Activated naive CD8-positive, alpha-beta T cell treated with anti-CD3 and anti-CD28 coated beads, Interleukin-2, amount 10 ng/mL, durations not matched to agents 7 days and 5 days (primary cell): ENCODE data around the gene TMEM273. TPM values are rescaled to one million over a fixed set of nuclear protein-coding genes. Genes with fewer than 3 reads are reported as not detected.
A peak's percentile ranks its signal among the peaks of the same experiment; 100 is the strongest.

Experiments used
- ATAC-seq: fragments of 150-1000 bp; cut with Tn5 transposase; one replicate; pipeline ENCODE4 v1.10.0; 2021; ENCODE audit warnings: low read depth, moderate library complexity
- POLR2A ChIA-PET: fragments of 350-600 bp; sonication (Branson Sonifier 250); formaldehyde crosslinking; loops from one replicate; lab custom pipeline; 2021; ENCODE audit warnings: antibody characterized with exemption; lab: Charles Lee
- DNase-seq: peaks from one replicate; pipeline ENCODE4 v3.0.0; 2021
- H3K27ac Mint-ChIP-seq: one replicate; pipeline ENCODE4 v1.8.0; 2022; ENCODE audit warnings: mild to moderate bottlenecking, mixed read lengths
- H3K27me3 Mint-ChIP-seq: one replicate; pipeline ENCODE4 v1.8.0; 2022; ENCODE audit warnings: mild to moderate bottlenecking, moderate library complexity, mixed read lengths
- H3K36me3 Mint-ChIP-seq: one replicate; pipeline ENCODE4 v1.8.0; 2021; ENCODE audit warnings: mild to moderate bottlenecking, mixed read lengths
- H3K4me1 Mint-ChIP-seq: one replicate; pipeline ENCODE4 v1.8.0; 2021; ENCODE audit warnings: mixed read lengths
- H3K4me3 Mint-ChIP-seq: one replicate; pipeline ENCODE4 v1.8.0; 2022; ENCODE audit warnings: mild to moderate bottlenecking, moderate library complexity, mixed read lengths
- H3K9me3 Mint-ChIP-seq: one replicate; pipeline ENCODE4 v1.8.0; 2021; ENCODE audit warnings: mixed read lengths
- total RNA-seq, 2 experiments: library from RNA; stranded (reverse); gene quantifications; one replicate each; pipeline ENCODE4 v1.2.3, GENCODE V29; 2021

TMEM273 gene
- total RNA-seq, 2 experiments from 2014 or later, result 11.2 to 12.3 TPM

DNA sequence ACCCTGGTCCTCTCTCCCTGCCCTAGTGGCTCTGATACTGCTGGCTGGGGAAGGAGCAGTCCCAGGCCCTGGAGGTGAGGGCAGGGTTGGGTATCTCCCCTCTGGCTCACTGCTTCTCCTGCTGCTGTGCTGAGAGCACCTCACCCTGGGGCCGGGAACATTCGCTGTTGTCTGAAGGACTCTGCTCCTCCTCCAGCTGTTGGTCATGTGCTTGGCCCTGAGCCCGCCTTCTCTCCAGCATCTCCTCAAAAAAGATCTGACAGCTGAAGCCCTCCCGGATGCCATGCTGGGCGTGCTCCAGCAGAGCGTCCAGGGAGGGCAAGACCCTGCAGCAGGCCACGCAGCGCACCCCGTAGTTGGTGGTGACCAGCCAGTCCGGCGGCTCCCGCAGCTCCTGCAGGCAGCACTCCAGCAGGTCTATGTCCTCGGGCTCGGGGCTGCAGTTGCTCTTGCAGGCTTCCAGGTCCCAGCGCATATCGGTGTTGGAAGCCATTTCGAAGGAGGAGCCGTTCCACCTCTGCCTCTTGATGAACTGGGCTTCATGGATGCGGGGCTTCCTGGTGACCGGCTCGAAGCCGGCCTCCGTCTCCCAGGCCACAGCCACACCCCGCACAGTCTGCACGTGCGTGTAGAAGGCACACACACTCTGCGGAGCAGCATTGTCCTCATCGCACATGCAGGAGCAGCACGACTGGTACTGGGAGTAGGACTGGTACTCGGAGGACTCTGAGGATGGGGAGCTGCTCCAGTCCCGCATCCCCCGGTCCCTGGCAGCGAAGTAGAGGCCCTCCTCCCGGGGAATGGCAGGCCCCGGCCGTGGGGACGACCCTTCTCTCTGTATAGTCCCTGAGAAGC lies 56.5 kb downstream of the TMEM273 start:
- Mint-ChIP-seq H3K9me3 (peaks cover under 1% of the 10 kb centered on the region), H3K4me3 (no peak overlapping the region), H3K4me1 (peaks cover 5% of the 10 kb centered on the region), H3K27me3 (peaks cover 34% of the 10 kb centered on the region), H3K27ac (no peak overlapping the region), H3K36me3 (no peaks in the 10 kb centered on the region)
- POLR2A ChIA-PET, result no interaction called here
- DNase-seq, result no peak
- ATAC-seq, result no peak

GRCh38 chr10:49129376-49129775 lies 58.8 kb downstream of the TMEM273 start:
- ATAC-seq, result no peak
- POLR2A ChIA-PET, result no interaction called here
- Mint-ChIP-seq H3K9me3 (no peaks in the 10 kb centered on the region), H3K27ac (no peak overlapping the region), H3K27me3 (peaks cover 24% of the 10 kb centered on the region), H3K4me1 (no peaks in the 10 kb centered on the region), H3K4me3 (no peak overlapping the region), H3K36me3 (no peaks in the 10 kb centered on the region)
- DNase-seq, result no peak

DNA sequence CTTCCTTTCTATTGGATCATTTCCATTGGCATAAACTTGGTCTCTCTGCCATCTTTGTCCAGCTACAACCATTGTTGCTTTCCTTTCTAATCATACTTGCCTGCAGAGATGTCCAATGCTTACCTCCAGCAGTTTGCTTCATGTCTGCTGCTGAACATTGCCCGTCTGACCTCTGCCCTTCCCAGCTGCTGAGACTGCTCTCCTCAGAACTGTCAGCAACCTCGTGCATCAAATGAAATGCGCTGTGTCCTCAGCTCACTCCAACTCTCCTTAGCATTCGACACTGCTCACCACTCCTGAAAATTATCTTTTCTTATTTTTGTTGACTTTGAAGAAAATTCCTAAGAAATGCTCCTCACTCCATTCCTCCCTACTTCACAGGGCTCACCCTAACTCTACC lies 59.3 kb downstream of the TMEM273 start:
- no peak overlapping the region for H3K4me3 Mint-ChIP-seq
- POLR2A ChIA-PET, result no interaction called here
- no peaks in the 10 kb centered on the region for H3K36me3 Mint-ChIP-seq
- no peak overlapping the region for H3K27ac Mint-ChIP-seq
- H3K9me3 Mint-ChIP-seq, result no peaks in the 10 kb centered on the region
- H3K27me3 Mint-ChIP-seq, result peaks cover 21% of the 10 kb centered on the region
- ATAC-seq, result no peak
- no peaks in the 10 kb centered on the region for H3K4me1 Mint-ChIP-seq
- no peak for DNase-seq

GRCh38 chr10:49123981-49124950 lies 63.9 kb downstream of the TMEM273 start:
- H3K4me3 Mint-ChIP-seq, result no peak overlapping the region
- ATAC-seq (no peak), DNase-seq (no peak)
- H3K27me3 Mint-ChIP-seq, result peaks cover 29% of the 10 kb centered on the region
- no peaks in the 10 kb centered on the region for H3K9me3 Mint-ChIP-seq
- H3K4me1 Mint-ChIP-seq, result no peaks in the 10 kb centered on the region
- POLR2A ChIA-PET, result no interaction called here
- no peaks in the 10 kb centered on the region for H3K36me3 Mint-ChIP-seq
- H3K27ac Mint-ChIP-seq, result no peak overlapping the region

- DNase-seq, result no peak
- peaks cover 48% of the 10 kb centered on the region for H3K27me3 Mint-ChIP-seq
- no peak overlapping the region for H3K4me3 Mint-ChIP-seq
- ATAC-seq, result no peak
- no peak overlapping the region for H3K27ac Mint-ChIP-seq
- no peaks in the 10 kb centered on the region for H3K9me3 Mint-ChIP-seq
- no peaks in the 10 kb centered on the region for H3K36me3 Mint-ChIP-seq
- POLR2A ChIA-PET, result no interaction called here
- peaks cover 5% of the 10 kb centered on the region for H3K4me1 Mint-ChIP-seq
These were observed 67.3 kb downstream of the TMEM273 start for GRCh38 chr10:49120911-49121310.

GRCh38 chr10:49119746-49120145 lies 68.4 kb downstream of the TMEM273 start:
- no peaks in the 10 kb centered on the region for H3K9me3 Mint-ChIP-seq
- DNase-seq, result no peak
- H3K4me3 Mint-ChIP-seq, result no peak overlapping the region
- no peak for ATAC-seq
- no peaks in the 10 kb centered on the region for H3K36me3 Mint-ChIP-seq
- H3K27ac Mint-ChIP-seq, result no peak overlapping the region
- H3K27me3 Mint-ChIP-seq, result peaks cover 54% of the 10 kb centered on the region
- H3K4me1 Mint-ChIP-seq, result peaks cover 7% of the 10 kb centered on the region
- POLR2A ChIA-PET, result no interaction called here

GRCh38 chr10:49118430-49119074 lies 69.6 kb downstream of the TMEM273 start:
- POLR2A ChIA-PET, result no interaction called here
- Mint-ChIP-seq H3K36me3 (no peaks in the 10 kb centered on the region), H3K27me3 (peaks cover 66% of the 10 kb centered on the region), H3K4me3 (no peak overlapping the region), H3K4me1 (peaks cover 8% of the 10 kb centered on the region), H3K27ac (no peak overlapping the region), H3K9me3 (no peaks in the 10 kb centered on the region)
- DNase-seq (no peak), ATAC-seq (no peak)

DNA sequence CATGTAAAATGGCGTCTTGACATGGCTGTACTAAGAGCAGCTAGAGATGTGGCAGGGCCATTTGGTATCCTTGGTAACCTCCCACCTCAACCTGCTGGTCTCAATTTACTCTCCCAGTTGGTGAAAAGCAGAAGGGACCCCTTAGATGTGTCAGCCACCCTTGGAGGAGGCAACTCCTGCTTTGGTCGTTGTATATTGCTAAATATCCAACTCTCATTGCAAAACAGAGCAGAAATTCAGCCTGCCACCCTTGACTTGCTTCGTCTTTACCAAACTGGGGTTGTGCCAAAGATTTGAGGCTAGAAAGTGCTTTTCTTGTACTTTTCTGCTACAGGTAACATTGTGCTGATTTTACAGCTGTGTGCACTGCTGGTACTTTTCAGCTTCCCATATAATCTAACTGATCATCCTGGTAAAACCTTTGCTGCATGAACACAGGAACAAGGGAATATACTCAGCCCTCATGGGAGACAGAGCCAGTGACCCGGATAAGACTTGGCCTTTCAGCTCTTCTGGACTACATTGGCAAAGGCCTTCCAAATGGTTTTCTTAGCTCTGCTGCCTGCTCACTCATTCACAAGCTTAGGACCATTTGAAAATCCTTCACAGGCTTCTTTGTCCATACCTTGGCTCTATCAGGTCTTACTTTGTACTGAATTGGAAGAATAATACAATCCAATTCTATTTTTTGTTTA lies 70.7 kb downstream of the TMEM273 start:
- no peak for ATAC-seq
- H3K4me3 Mint-ChIP-seq, result no peak overlapping the region
- DNase-seq, result no peak
- H3K9me3 Mint-ChIP-seq, result no peaks in the 10 kb centered on the region
- H3K27ac Mint-ChIP-seq, result no peak overlapping the region
- POLR2A ChIA-PET, result no interaction called here
- peaks cover 71% of the 10 kb centered on the region for H3K27me3 Mint-ChIP-seq
- no peaks in the 10 kb centered on the region for H3K36me3 Mint-ChIP-seq
- peaks cover 8% of the 10 kb centered on the region for H3K4me1 Mint-ChIP-seq

GRCh38 chr10:49116509-49117375 lies 71.4 kb downstream of the TMEM273 start:
- H3K27me3 Mint-ChIP-seq, result peaks cover 71% of the 10 kb centered on the region
- ATAC-seq, result no peak

GRCh38 chr10:49115796-49116508 lies 72.2 kb downstream of the TMEM273 start:
- no peak overlapping the region for H3K27ac Mint-ChIP-seq
- H3K4me1 Mint-ChIP-seq, result peaks cover 8% of the 10 kb centered on the region
- ATAC-seq (peak; percentile 69), DNase-seq (no peak)
- H3K36me3 Mint-ChIP-seq, result no peaks in the 10 kb centered on the region
- peak overlapping the region; percentile 22 for H3K4me3 Mint-ChIP-seq
- no peaks in the 10 kb centered on the region for H3K9me3 Mint-ChIP-seq
- POLR2A ChIA-PET, result no interaction called here
- peaks cover 69% of the 10 kb centered on the region for H3K27me3 Mint-ChIP-seq

More at GRCh38 chr10:49116509-49117375, 71.4 kb downstream of the TMEM273 start:
- no peak overlapping the region for H3K4me3 Mint-ChIP-seq
- peaks cover 8% of the 10 kb centered on the region for H3K4me1 Mint-ChIP-seq
- no peak for DNase-seq
- POLR2A ChIA-PET, result no interaction called here
- H3K36me3 Mint-ChIP-seq, result no peaks in the 10 kb centered on the region
- no peak overlapping the region for H3K27ac Mint-ChIP-seq
- H3K9me3 Mint-ChIP-seq, result no peaks in the 10 kb centered on the region

- peak within 1 kb of the TSS; percentile 53 for H3K4me3 Mint-ChIP-seq
- H3K27ac Mint-ChIP-seq, result no peak within 1 kb of the TSS
- H3K4me1 Mint-ChIP-seq, result peaks cover 8% of the 10 kb centered on the region
- no peaks in the 10 kb centered on the region for H3K36me3 Mint-ChIP-seq
- DNase-seq, result no peak
- no peaks in the 10 kb centered on the region for H3K9me3 Mint-ChIP-seq
- H3K27me3 Mint-ChIP-seq, result peaks cover 65% of the 10 kb centered on the region
- peak; percentile 41 for ATAC-seq
- POLR2A ChIA-PET, result no interaction called here
These were observed 73.0 kb downstream of the TMEM273 start, which contains the start of gene VSTM4 for GRCh38 chr10:49115015-49115795. Gene VSTM4, minus strand, starts transcription at chr10:49115522. Its CDS starts 37 bp downstream, at chr10:49115485.
